Fibroblast of pulmonary artery (primary cell): ENCODE measurements around the gene RALGPS1.

Source experiments
- DNase-seq: peaks from one replicate; pipeline ENCODE4 v3.0.0-alpha.2; 2010; ENCODE audit warnings: low read depth
- H3K4me3 ChIP-seq: replicated peaks from 2 replicates; pipeline ENCODE4 v1.5.1; 2011; ENCODE audit warnings: low read depth, mild to moderate bottlenecking, control low read depth, low read length, moderate library complexity
- CTCF ChIP-seq: IDR thresholded peaks from 2 replicates; pipeline ENCODE4 v1.5.1; 2011; ENCODE audit warnings: mild to moderate bottlenecking, control low read depth, low read length, inconsistent platforms; ENCODE audit errors: missing control alignments

The RALGPS1 gene

GRCh38 chr9:127113191-127113972 lies 198.8 kb downstream of the RALGPS1 start:
- no peak for DNase-seq
- H3K4me3 ChIP-seq = no peak overlapping the region
- TF ChIP-seq CTCF = no peak

GRCh38 chr9:127114606-127115005 lies 200.0 kb downstream of the RALGPS1 start:
- no peak for DNase-seq
- TF ChIP-seq CTCF = no peak
- H3K4me3 ChIP-seq = no peak overlapping the region

GRCh38 chr9:127116088-127116726 lies 201.6 kb downstream of the RALGPS1 start:
- no peak overlapping the region for H3K4me3 ChIP-seq
- no peak for TF ChIP-seq CTCF
- DNase-seq = no peak

- no peak for TF ChIP-seq CTCF
Observed at GRCh38 chr9:127116957-127117356, 202.4 kb downstream of the RALGPS1 start.

GRCh38 chr9:127117801-127118200 lies 203.2 kb downstream of the RALGPS1 start:
- TF ChIP-seq CTCF = no peak
- no peak overlapping the region for H3K4me3 ChIP-seq
- no peak for DNase-seq

More at GRCh38 chr9:127116957-127117356, 202.4 kb downstream of the RALGPS1 start:
- peak; percentile 32 for DNase-seq
- no peak overlapping the region for H3K4me3 ChIP-seq

GRCh38 chr9:127118597-127119319 lies 204.2 kb downstream of the RALGPS1 start:
- no peak for TF ChIP-seq CTCF
- no peak for DNase-seq
- H3K4me3 ChIP-seq = no peak overlapping the region
